ENCODE results near the gene HIPK3. TPM values are rescaled to one million over a fixed set of nuclear protein-coding genes. Genes with fewer than 3 reads are reported as not detected.
A peak's percentile ranks its signal among the peaks of the same experiment; 100 is the strongest.

HIPK3 gene
- total and polyA plus RNA-seq, 9 of the 15 experiments (the other 6 are each of a cell fraction or from before 2014, with no cell fraction given) = 2.3 to 19.6 (median 7.5) TPM

GRCh38 chr11:33257897-33258630 is 883 bp downstream of the HIPK3 start (continued):
- TF ChIP-seq CAMTA2 (CRISPR knock-in tag; conservative IDR thresholded peaks at IDR 0.05) = no peak
- TF ChIP-seq ZNF224 (CRISPR knock-in tag; IDR thresholded peaks at IDR 0.05) = no peak
- TF ChIP-seq ZNF589 (CRISPR knock-in tag; IDR thresholded peaks at IDR 0.05; ENCODE audit: low read depth) = peak; percentile 57; the same call in 1 of the 2 replicates
- no peak for TF ChIP-seq DPF2 (IDR thresholded peaks at IDR 0.05)
- peak; percentile 26; the same call in 1 of the 2 replicates for TF ChIP-seq CREB3L1 (IDR thresholded peaks at IDR 0.05; ENCODE audit: borderline replicate concordance, low read depth)
- peak; percentile 15 to 46 (median 23); a peak in 3 of 6 replicates for TF ChIP-seq CTCF (IDR thresholded peaks at IDR 0.05 in 2 of 3, conservative IDR thresholded peaks at IDR 0.05 in 1 of 3; ENCODE audit: insufficient read depth in 2 of 3, low read depth in 1 of 3, low read length in 3 of 3)
- no peak for TF ChIP-seq EP300 (IDR thresholded peaks at IDR 0.05; ENCODE audit: low read length)
- no peak for TF ChIP-seq MEF2D (tag; conservative IDR thresholded peaks at IDR 0.05; ENCODE audit: low read depth)
- no peak for TF ChIP-seq ZNF239 (CRISPR knock-in tag; IDR thresholded peaks at IDR 0.05)
- no peak for TF ChIP-seq ZBTB43 (CRISPR knock-in tag; IDR thresholded peaks at IDR 0.05)
- peak; percentile 38 for TF ChIP-seq ELF1 (tag; IDR thresholded peaks at IDR 0.05)
- no peak; the same call in 1 of the 2 replicates for TF ChIP-seq JUND (IDR thresholded peaks at IDR 0.05; ENCODE audit: borderline replicate concordance, low read depth, low read length)
- TF ChIP-seq JUND (tag; IDR thresholded peaks at IDR 0.05; ENCODE audit: borderline replicate concordance, low read depth, low read length) = 0 out of 3 replicates have a peak, but pooled peaks have one; percentile 17
- TF ChIP-seq, protein P1, sequence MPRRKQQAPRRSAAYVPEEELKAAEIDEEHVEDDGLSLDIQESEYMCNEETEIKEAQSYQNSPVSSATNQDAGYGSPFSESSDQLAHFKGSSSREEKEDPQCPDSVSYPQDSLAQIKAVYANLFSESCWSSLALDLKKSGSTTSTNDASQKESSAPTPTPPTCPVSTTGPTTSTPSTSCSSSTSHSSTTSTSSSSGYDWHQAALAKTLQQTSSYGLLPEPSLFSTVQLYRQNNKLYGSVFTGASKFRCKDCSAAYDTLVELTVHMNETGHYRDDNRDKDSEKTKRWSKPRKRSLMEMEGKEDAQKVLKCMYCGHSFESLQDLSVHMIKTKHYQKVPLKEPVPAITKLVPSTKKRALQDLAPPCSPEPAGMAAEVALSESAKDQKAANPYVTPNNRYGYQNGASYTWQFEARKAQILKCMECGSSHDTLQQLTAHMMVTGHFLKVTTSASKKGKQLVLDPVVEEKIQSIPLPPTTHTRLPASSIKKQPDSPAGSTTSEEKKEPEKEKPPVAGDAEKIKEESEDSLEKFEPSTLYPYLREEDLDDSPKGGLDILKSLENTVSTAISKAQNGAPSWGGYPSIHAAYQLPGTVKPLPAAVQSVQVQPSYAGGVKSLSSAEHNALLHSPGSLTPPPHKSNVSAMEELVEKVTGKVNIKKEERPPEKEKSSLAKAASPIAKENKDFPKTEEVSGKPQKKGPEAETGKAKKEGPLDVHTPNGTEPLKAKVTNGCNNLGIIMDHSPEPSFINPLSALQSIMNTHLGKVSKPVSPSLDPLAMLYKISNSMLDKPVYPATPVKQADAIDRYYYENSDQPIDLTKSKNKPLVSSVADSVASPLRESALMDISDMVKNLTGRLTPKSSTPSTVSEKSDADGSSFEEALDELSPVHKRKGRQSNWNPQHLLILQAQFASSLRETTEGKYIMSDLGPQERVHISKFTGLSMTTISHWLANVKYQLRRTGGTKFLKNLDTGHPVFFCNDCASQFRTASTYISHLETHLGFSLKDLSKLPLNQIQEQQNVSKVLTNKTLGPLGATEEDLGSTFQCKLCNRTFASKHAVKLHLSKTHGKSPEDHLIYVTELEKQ (CRISPR knock-in tag; IDR thresholded peaks at IDR 0.05) = no peak
- TF ChIP-seq KDM1A (IDR thresholded peaks at IDR 0.05) = no peak
- peak; percentile 75 to 77; a peak in 2 of 4 replicates for TF ChIP-seq SIN3A (IDR thresholded peaks at IDR 0.05; ENCODE audit: borderline replicate concordance in 2 of 2, control insufficient read depth in 1 of 2, low read depth in 2 of 2, low read length in 2 of 2)
- TF ChIP-seq, protein P2, sequence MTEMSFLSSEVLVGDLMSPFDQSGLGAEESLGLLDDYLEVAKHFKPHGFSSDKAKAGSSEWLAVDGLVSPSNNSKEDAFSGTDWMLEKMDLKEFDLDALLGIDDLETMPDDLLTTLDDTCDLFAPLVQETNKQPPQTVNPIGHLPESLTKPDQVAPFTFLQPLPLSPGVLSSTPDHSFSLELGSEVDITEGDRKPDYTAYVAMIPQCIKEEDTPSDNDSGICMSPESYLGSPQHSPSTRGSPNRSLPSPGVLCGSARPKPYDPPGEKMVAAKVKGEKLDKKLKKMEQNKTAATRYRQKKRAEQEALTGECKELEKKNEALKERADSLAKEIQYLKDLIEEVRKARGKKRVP (CRISPR knock-in tag; IDR thresholded peaks at IDR 0.05) = no peak
- TF ChIP-seq HNRNPK (IDR thresholded peaks at IDR 0.05; ENCODE audit: low read depth, low read length, poor library complexity, severe bottlenecking) = no peak
